Hematopoietic multipotent progenitor cell treated with erythropoietin and hydrocortisone succinate and interleukin-3 and kit ligand, for 15 days (in vitro differentiated cells): ENCODE measurements around the gene ERGIC1.

Source experiments
- DNase-seq: peaks from one replicate; pipeline ENCODE4 v3.0.0-alpha.2; 2015; ENCODE audit warnings: low spot score

ERGIC1 gene

DNA sequence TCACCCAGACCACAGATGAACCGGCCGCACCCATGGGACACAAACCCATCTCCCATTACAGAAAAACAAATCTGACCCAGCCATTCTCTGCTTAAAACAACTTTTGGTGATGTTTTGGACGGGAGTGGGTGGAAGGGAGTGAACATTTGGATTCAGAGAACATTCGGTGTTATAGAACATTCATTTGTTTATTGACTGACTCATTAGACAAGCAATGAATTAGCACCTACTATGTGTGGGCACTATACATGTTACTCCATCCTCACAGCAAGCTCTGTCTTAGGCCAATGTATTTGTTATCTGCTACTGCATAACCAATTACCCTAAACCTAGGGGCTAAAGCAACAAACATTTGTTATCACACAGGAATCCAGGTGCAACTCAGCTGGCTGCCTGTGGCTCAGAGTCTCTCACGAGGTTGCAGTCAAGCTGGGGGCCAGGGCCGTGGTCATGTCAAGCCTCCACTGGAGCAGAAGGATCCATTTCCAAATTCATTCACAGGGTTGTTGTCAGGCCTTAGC is 5.1 kb upstream of the ERGIC1 start:
- DNase-seq: no peak

DNA sequence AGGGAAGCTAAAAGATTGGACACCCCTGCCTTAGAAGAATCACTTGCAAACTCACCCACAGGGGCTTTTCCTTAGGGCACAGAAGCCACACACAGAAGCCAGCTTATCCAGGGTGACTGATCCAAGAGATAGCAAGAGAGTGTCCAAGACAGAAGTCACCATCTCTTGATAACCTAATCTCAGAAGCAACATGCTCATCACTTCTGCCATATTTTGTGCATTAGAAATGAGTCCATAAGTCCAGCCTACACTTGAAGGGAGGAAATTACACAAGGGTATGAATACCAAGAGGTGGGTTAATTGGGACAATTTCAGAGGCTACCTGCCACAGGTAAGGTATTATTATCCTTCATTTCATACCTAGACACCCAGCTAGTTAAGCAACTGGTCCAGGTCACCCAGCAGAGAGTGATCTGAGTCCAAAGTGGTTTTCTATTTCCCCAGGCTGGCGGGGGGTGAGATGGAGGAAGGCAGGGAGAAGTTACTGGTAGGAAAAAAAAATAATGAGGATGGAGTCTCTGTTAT is 3.7 kb upstream of the ERGIC1 start:
- DNase-seq: no peak

DNA sequence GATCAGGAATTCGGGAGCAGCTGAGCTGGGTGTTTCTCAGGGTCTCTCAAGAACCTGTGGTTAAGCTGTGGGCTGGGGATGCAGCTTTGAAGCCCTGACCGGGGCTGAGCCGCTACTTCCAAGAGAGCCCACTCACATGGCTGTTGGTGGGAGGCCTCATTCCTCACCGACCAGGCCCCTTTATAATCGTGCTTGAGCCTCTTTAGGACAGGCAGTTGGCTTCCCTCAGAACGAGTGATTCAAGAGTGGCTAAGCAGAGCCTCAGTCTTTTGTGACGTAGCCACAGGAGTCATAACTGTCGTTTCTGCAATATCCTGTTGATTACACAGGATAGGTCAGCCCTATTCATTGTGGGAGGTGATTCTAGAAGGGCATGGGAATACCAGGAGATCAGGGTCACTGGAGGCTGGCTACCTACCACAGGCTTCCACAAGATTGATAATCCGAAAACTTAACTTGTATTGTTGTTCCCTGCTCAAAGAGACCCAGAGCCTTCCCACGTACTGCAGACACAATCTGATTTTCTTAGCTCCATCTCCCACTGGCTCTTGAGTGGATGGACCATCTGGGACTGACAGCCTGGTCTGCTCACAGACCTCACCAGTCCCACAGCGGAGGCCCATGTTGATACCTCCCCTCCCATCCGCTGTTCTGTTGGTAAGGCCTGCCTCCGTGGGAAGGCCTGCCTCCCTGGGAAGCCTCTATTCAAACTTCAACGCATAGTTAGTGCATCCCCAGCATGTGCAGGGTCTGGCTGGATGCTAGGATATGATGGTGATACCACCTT is 3.0 kb upstream of the ERGIC1 start:
- no peak for DNase-seq

DNA sequence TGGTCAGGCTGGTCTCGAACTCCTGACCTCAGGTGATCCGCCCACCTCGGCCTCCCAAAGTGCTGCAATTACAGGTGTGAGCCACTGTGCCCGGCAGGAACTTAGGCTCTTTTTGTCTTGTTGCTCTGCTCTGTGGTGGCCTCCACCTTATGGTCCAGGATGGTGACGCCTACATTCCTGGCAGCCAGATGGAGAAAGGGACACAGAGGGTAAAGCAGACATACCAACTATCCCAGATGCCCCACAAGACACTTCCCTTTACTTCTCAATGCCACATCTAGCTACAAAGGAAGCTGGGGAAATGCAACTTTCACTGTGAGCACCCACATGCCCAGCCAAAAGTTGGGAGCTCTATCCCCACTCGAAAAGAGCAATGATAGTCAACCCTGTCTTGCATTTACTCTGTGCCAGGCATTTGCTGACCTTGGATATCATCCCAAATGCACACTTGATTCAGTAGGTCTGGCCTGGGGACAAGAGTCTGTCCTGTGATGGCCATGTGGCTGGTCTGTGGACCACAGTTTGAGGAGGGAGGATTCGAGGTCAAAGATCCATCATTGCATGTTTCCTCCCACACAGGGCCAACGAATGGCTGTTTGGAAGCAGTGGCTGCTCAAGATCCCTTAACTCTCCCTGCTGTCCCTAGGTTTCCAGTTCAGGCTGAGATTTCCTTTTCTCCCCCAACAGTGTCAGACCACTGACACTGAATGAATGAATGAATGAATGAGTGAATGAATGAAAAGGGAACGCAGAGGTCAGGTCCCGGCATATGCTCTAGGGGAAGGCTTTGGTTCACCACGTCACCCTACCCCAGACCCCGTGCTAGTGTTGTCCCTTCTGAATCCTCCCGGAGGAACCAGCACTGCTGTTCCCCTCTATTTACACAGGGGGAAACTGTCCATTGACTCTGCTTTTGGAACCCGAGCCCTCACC is 1.4 kb upstream of the ERGIC1 start:
- no peak for DNase-seq

GRCh38 chr5:172833372-172833685 is 722 bp upstream of the ERGIC1 start:
- DNase-seq: no peak

GRCh38 chr5:172834415-172835289 is 601 bp downstream of the ERGIC1 start:
- no peak for DNase-seq

DNA sequence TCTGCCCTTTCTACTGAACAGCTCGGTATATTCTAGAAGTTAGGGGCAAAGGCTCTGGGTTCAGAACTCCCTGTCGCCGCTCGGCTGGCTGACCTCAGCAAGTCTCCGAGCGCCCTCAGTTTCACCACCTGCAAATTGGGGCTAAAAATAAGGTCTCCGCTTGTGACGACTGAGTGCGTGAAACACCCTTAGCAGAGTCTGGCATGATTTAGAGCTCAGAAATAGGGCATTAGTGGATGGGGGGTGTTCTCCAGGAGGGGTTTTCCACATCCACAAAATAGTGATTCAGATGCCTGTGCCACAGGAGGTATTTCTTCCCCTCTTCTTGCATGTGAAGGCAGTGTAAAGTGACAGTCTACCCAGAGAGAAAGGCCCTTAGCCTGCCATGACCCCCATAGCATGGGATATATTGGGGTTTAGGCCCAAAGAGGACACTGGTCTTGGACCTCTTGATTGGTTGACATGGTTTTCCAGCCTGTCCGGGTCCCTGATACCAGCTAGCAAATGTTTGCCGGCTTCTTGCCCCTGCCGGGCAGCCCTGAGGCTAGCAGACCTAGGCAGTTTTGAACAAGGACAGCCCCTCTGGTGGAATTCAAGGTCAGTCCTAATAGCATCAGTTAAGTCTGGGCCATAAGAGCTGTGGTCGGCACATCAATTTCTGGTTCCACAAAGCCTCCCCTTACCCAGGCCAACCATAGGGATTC is 1.4 kb downstream of the ERGIC1 start:
- DNase-seq: no peak

DNA sequence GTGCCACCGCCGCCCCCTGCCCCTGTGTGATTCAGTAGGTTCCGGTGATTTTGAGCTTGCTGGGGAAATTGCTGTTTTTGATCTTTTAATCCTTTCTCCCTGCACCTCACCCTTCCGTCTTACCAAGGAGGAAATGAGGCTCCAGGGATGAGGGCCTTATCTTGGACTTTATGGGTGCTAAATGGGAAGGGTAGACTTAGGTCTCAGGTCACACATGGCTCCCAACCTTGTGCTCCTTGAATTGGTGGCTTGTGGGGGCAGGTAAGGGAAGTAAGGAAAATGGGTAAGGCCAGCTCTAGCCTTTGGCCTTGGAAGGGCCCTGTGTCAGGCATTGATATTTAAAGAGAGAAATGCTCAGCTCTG is 1.9 kb downstream of the ERGIC1 start:
- DNase-seq: no peak

- DNase-seq: peak; percentile 36
Measured at GRCh38 chr5:172837640-172838039, 3.6 kb downstream of the ERGIC1 start.

DNA sequence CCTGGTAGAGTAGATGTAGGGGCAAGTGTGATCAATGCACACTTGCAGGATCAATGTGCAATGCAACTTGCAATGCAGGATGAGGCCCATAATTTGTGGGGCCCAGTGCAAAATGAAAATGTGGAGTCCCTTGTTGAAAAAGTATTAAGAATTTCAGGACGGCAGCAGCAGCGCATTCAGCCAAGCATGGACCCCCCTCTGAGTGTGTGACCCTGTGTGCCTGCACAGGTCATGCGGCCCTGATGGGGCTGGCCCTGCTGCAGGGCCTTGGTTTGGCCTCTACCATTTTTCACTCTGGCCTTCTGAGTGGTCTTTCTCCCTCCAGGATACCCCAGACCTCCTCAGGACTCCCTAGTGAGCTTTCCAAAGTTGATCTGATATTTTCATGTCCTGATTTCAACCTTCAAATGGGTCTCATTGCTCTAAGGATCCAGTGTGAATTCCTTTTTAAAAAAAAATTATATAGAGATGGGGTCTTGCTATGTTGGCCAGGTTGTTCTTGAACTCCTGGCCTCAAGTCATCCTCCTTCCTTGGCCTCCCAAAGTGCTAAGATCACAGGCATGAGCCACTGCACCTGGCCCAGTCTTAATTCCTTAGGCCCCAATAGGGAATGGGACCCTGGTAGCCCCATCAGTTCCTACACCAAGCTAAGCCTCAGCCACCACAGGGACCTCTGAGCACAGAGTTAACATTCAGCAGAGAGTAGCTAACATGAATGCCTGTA is 4.3 kb downstream of the ERGIC1 start:
- DNase-seq: no peak

DNA sequence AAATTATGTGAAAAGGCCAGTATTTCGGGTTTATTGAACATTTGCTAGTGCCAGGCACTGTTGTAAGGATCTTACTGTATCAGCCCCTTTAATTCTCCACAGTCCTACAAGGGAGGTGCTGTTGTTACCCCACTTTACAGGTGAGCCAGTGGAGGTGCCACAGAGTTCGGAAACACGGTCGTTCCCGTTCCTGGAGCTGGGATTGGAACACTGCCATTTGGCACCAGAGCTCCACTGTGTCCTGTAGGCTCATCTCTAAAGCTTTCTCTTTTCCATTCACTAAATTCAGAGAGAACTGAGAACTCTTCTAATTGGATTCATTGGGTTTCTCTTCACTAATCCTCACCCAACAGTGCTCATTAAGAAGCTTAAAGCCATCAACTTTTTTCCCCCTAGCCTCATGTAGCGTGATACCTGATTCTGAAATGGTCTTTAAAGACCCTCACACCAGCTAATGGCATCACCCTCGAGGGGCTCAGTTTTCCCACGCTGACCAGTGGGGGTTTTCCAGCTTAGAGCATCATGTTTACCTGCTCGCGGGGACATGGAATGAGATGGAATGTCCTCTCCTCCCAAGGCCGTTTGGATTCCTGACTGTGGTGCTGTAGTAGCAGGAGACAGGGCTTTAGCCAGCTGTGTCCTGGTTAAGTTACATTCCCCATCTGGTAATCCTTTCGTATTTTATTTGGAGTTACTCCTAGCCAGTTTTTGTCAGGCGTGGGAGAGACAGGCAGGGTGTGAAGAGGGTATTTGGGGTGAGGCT is 5.8 kb downstream of the ERGIC1 start:
- DNase-seq: no peak

DNA sequence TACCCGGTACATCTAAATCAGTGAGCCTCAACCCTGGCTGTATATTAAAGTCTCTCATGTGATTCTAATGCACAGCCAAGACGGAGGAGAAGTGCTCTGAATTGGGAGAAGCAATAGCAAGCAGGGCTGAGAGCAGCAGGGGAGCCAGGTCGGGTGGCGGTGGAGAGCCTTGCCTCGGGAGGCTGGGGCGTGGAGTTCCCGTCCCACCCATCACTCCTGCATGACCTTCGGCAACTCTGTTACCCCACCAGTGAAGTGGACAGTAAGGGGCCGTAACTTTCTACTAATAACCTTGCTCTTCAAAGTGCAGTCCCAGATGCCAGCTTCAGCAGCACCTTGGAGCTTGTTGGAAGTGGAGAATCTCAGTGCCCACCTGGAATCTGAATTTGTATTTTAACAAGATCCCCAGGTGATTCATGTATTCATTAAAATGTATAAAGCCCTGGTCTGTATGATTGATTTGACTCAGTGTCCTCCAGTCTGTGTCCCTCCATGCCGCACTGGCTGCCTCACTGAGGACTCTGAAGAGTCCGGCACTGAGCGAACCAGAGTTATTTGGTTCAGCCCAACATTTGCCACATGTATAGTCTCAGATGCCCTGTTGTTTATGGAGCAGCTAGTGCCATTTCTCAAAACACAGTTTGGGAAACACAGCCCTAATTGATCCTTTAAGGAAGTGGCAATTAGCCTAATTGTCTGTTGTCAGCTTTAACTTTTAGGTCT is 6.5 kb downstream of the ERGIC1 start:
- no peak for DNase-seq

GRCh38 chr5:172841256-172841655 is 7.2 kb downstream of the ERGIC1 start:
- no peak for DNase-seq

DNA sequence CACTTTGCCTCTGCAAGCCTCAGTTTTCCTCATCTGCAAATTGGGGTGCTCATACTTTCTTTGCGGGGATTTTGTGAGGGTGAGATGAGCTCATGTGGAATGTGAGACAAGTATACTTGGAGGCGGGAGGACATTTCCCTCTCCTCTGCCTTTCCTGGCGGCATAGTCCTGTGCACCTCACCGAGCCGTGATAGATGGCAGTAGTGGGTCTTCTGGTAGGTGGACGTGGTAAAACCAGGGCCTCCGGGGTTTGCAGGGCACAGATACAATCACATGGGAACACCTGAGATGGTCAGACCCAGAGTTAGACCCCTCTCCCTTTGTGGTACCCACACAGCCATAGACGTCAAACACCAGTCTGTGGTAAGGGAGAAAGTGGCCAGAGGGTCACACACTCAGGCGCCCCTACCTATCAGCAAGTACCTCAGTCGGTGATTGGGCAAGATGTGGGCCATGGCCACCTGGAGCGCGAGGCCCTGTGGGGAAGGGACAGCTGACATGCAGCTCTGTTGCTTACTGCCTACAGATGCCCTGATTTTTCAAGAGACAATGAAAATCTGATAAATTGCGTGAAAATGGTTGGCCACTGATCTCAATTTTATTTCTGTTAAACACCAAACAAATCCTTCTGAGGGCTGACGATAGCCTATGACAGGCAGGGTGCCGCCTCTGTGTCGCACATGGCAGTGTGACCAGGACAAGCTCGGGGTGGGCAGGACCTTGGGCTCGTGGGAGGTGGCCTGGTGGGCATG is 9.9 kb downstream of the ERGIC1 start:
- DNase-seq: no peak

DNA sequence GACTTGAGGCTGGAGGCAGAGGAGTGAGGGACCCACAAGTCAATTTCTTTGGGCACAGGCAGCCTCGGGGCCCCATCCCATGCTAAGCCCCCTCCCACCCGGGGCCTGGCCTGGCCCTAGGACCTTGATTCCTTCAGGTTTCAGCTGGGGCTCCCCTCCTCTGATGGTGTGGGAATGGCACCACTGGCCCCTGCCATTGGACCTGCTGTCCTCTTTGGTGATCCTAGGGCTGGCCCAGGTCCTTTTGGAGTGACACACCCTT is 10.5 kb downstream of the ERGIC1 start:
- DNase-seq: no peak

GRCh38 chr5:172845154-172845553 is 11.1 kb downstream of the ERGIC1 start:
- no peak for DNase-seq

DNA sequence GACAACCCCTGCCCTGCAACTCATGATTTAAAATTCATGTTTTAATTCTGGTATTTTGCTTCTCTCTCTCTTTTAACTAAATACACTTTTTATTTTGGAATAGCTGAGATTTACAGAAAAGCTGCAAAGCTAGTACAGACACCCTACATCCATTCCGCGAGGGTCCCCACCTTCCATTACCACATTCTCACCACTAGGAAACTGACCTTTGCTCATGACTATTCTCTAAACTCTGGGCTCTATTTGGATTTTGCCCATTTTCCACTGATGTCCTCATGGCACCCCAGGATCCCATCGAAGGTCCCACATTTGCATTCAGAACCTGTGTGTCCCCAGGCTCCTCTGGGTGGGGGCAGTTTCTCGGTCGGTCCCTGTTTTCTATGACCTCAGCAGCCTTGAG is 11.5 kb downstream of the ERGIC1 start:
- no peak for DNase-seq

GRCh38 chr5:172846249-172846648 is 12.2 kb downstream of the ERGIC1 start:
- DNase-seq: no peak

GRCh38 chr5:172846677-172847076 is 12.6 kb downstream of the ERGIC1 start:
- no peak for DNase-seq
